GM12873 (cell line): ENCODE results near the gene TULP4.

Experiments used
- TF ChIP-seq, protein P1 (sequence below): IDR thresholded peaks from 2 replicates; pipeline ENCODE4 v1.5.1; 2012; ENCODE audit warnings: low read depth, mild to moderate bottlenecking, moderate library complexity, low read length, control low read depth; ENCODE audit not compliant: insufficient read depth; ENCODE audit errors: missing control alignments

The TULP4 gene

DNA sequence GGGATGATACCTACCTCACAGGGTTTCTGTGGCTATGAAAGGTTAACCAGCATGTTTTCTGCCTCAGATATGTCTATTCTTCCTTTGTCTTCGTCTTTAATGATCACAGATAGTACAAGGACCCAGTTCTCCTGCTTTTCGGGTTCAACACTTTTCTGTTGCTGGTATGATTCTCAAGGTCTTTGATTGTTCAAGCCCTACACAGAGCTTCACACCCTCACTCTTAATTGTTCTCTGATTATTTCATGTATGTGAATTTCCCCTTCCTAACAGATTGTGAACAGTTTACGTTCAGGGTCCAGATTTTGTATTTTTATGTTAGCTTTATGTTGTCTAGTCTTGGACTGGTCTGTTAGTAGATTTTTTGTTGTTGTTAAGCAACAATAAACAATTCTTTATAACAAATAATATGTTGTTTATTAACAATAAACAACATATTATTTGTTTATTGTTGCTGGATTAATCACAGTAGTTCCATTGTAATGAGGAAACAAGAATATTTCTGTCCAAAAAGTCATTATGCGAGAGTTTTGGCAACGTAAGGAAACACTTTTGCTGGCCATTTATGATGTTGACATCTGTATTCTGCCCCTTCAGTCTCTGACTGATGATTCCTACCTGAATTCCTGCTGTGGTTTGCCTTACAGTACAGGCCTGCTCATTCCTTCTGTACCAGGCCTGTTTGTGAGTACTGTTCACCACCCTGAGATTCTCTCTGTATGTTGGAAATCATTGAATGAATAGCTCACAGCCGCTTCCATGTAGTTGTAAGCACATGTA, 27.2 kb upstream of the TULP4 start:
- TF ChIP-seq, protein P1, sequence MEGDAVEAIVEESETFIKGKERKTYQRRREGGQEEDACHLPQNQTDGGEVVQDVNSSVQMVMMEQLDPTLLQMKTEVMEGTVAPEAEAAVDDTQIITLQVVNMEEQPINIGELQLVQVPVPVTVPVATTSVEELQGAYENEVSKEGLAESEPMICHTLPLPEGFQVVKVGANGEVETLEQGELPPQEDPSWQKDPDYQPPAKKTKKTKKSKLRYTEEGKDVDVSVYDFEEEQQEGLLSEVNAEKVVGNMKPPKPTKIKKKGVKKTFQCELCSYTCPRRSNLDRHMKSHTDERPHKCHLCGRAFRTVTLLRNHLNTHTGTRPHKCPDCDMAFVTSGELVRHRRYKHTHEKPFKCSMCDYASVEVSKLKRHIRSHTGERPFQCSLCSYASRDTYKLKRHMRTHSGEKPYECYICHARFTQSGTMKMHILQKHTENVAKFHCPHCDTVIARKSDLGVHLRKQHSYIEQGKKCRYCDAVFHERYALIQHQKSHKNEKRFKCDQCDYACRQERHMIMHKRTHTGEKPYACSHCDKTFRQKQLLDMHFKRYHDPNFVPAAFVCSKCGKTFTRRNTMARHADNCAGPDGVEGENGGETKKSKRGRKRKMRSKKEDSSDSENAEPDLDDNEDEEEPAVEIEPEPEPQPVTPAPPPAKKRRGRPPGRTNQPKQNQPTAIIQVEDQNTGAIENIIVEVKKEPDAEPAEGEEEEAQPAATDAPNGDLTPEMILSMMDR, result no peak

DNA sequence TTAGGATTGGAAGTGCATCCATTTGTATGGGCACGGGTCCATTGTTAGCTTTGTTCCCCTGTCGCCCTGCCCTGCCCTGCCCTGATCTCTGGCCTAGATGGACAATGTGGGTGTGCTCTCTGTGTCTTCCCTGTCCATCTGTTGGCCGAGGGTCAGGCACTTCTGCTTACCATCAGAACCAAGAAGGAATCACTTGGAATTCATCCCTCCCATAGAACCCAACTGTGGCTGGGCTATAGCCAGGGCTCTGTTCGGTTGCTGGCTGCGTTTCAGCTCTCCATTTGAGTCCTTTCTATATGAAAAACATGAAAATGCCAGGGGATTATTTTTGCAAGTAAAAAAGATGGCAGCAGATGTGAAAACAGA, 26.6 kb upstream of the TULP4 start:
- TF ChIP-seq, protein P1, result no peak

DNA sequence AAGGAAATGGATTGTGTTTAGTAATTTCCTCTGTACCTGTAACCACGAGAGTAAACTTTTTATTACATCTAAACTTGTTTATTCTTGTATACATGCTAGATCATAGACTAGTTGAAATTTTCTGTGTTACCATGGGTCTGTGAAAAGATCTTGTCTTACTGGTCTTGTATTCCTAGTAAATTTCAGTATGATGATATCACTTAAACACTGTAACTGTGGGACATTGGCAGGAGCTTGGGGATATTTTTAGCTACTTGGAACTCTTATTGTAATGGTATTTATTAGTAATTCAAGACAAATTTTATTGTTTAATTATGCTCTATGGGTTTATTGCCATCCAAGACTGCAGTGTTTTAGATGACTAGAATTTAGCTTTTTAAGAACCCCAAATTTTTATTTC, 25.9 kb upstream of the TULP4 start:
- TF ChIP-seq, protein P1, result no peak

DNA sequence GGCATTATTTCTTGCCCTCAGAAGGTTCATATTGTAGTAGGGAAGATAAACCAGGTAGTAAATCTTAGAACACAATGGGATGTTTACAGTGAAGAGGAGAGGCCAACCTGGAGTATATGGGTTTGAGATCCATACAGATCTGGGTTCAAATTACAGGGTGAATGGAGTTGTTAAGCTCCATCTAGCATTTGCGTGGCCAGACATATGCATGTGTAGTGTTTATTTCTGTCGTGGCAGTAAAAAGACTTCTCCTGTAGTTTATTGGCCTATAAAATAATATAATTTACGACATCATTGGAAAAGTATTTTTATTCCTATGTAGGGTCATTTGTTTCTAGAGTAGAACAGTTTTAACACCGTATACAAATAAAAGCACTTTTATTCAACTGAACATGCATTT, 25.2 kb upstream of the TULP4 start:
- TF ChIP-seq, protein P1, result no peak

DNA sequence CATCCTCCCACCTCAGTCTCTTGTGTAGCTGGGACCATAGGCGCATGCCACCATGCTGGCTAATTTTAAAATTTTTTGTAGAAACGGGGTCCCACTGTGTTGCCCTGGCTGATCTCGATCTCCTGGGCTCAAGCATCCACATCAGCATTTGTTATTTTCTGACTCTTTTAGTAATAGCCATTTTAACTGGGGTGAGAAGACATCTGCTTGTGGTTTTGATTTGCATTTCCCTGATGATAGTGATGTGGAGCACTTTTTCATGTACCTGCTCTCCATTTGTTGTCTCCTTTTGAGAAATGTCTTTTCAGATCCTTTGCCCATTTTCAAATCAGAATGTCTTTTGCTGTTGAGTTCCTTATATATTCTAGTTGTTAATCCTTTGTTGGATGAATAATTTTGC, 22.2 kb upstream of the TULP4 start:
- TF ChIP-seq, protein P1, result no peak

DNA sequence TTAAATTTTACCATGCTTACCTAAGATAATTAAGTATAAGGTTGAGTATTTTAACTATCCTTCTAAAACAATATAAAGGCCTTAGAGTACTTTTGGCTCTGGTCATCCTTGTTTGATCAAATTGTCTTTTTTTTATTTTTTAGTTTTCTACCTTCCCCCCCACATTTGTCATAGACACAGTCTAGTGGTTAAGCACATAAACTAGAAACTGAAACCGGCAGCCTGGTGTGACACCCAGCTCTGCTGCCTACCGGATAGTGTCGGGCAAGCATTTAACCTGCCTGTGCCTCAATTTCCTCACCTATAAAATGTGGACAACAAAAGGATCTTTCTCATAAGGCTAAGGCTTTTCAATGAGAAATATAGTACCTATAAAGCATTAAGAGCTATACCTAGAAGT, 21.6 kb upstream of the TULP4 start:
- TF ChIP-seq, protein P1, result no peak

DNA sequence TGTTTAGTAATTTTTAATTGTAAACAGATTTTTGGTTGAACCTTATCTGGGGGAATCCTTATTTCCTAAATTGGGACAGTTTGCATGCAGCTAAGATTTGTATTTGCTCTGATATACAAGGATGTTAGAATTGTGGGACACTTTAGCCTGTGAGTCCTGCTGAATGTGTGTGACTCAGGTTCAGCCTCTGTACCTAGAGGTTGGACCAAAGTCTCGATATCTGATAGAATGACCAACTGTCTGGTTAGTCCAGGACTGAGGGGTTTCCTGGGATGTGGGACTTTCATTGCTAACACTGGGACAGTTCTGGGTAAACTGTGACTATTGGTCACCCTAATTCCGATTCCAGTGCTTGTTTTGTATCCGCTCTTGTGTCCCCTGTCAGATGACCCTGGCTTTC, 20.2 kb upstream of the TULP4 start:
- TF ChIP-seq, protein P1, result no peak
